Upper lobe of right lung (tissue), 1 donor: ENCODE data around the gene PIN4. TPM values are rescaled to one million over a fixed set of nuclear protein-coding genes. Genes with fewer than 3 reads are reported as not detected.
A peak's percentile ranks its signal among the peaks of the same experiment; 100 is the strongest.

Experiments
- ATAC-seq: fragments of 200-7000 bp; cut with Tn5 transposase; one replicate; pipeline ENCODE4 v1.9.1; 2020; ENCODE audit warnings: mild to moderate bottlenecking, moderate library complexity
- DNase-seq: peaks from one replicate; pipeline ENCODE4 v3.0.0-alpha.2; 2020
- H3K27ac ChIP-seq: fragments of 200-600 bp; one replicate; pipeline ENCODE4 v1.8.0; 2022
- H3K27me3 ChIP-seq: fragments of 200-600 bp; one replicate; pipeline ENCODE4 v1.8.0; 2022; ENCODE audit warnings: mild to moderate bottlenecking
- H3K36me3 ChIP-seq: fragments of 200-600 bp; one replicate; pipeline ENCODE4 v1.8.0; 2022
- H3K4me1 ChIP-seq: fragments of 200-600 bp; one replicate; pipeline ENCODE4 v1.8.0; 2022
- H3K4me3 ChIP-seq: fragments of 200-600 bp; one replicate; pipeline ENCODE4 v1.8.0; 2022; ENCODE audit warnings: mild to moderate bottlenecking
- H3K9me3 ChIP-seq: fragments of 200-600 bp; one replicate; pipeline ENCODE4 v1.8.0; 2022
- CTCF ChIP-seq: fragments of 200-600 bp; IDR thresholded peaks from one replicate; pipeline ENCODE4 v1.8.0; 2022; ENCODE audit warnings: antibody characterized with exemption
- intact Hi-C: fragments of 100-400 bp; cut with DNase I; formaldehyde crosslinking; loops from one replicate; pipeline ENCODE4 v1.11.0; 2022
- long read RNA-seq: library from polyadenylated mRNA; unstranded; transcript quantifications from one replicate; pipeline ENCODE4 v2.0.0, GENCODE V29; 2021
- total RNA-seq: library from RNA; stranded (reverse); fragmentation: NEBNext Ultra II Directional; extraction: Animal tissue kit (Norgen Biotek cat#: 25700); gene quantifications from one replicate; pipeline ENCODE4 v1.2.1, GENCODE V29; 2021
- donor health status: DM: no; HTN: yes; CAD: no; lungs with severe emphysema.

PIN4 gene
- 8.8 TPM for total RNA-seq
- long read RNA-seq, transcript PIN4-203 (4 exons, 1,321 nt): major isoform, 11 of 13 reads
- long read RNA-seq, partial matches to known transcripts: 0 of 13 reads
- long read RNA-seq, other reads (novel, unspliced or antisense): 0 of 13 reads

- DNase-seq: peak; percentile 91
- H3K9me3 ChIP-seq: no peaks in the 10 kb centered on the region
- peak within 1 kb of the TSS; percentile 72 for H3K4me3 ChIP-seq
- intact Hi-C loops: no loop called here
- no peaks in the 10 kb centered on the region for H3K36me3 ChIP-seq
- peak; percentile 99 for ATAC-seq
- no peaks in the 10 kb centered on the region for H3K4me1 ChIP-seq
- no peak for TF ChIP-seq CTCF
- peak within 1 kb of the TSS; percentile 84 for H3K27ac ChIP-seq
- H3K27me3 ChIP-seq: no peaks in the 10 kb centered on the region
Measured at GRCh38 chrX:72181178-72182125, at the start of gene PIN4. Gene PIN4, plus strand, starts transcription at chrX:72181757. Its CDS starts 29 bp downstream, at chrX:72181786.

- intact Hi-C loops: loop anchor here (10.0 kb wide), 1 partner anchor 128 kb away; no protein-coding TSS in a partner anchor
- ATAC-seq: no peak
- Histone ChIP-seq H3K4me3 (peak overlapping the region; percentile 56), H3K27me3 (no peaks in the 10 kb centered on the region), H3K9me3 (no peaks in the 10 kb centered on the region), H3K36me3 (no peaks in the 10 kb centered on the region), H3K4me1 (no peaks in the 10 kb centered on the region), H3K27ac (peak overlapping the region; percentile 30)
- no peak for TF ChIP-seq CTCF
- no peak for DNase-seq
Measured at GRCh38 chrX:72132456-72132855, 49.1 kb upstream of the PIN4 start.

- Histone ChIP-seq H3K9me3 (no peaks in the 10 kb centered on the region), H3K27ac (no peak overlapping the region), H3K27me3 (no peaks in the 10 kb centered on the region), H3K4me3 (no peak overlapping the region), H3K4me1 (no peaks in the 10 kb centered on the region), H3K36me3 (no peaks in the 10 kb centered on the region)
- no peak for TF ChIP-seq CTCF
- ATAC-seq (no peak), DNase-seq (no peak)
- intact Hi-C loops: loop anchor here (10.0 kb wide), 1 partner anchor 129 kb away; no protein-coding TSS in a partner anchor
Measured at GRCh38 chrX:72133851-72134546, 47.6 kb upstream of the PIN4 start.

GRCh38 chrX:72137846-72138495 is 43.6 kb upstream of the PIN4 start:
- Histone ChIP-seq H3K4me3 (no peak overlapping the region), H3K27me3 (no peaks in the 10 kb centered on the region), H3K36me3 (no peaks in the 10 kb centered on the region), H3K27ac (no peak overlapping the region), H3K4me1 (no peaks in the 10 kb centered on the region), H3K9me3 (no peaks in the 10 kb centered on the region)
- TF ChIP-seq CTCF: no peak
- ATAC-seq (no peak), DNase-seq (no peak)
- intact Hi-C loops: loop anchor here (10.0 kb wide), 1 partner anchor 133 kb away; no protein-coding TSS in a partner anchor

GRCh38 chrX:72139538-72139937 is 42.0 kb upstream of the PIN4 start:
- no peak for TF ChIP-seq CTCF
- ATAC-seq (no peak), DNase-seq (no peak)

More at GRCh38 chrX:72139538-72139937, 42.0 kb upstream of the PIN4 start:
- Histone ChIP-seq H3K9me3 (no peaks in the 10 kb centered on the region), H3K27ac (no peak overlapping the region), H3K36me3 (no peaks in the 10 kb centered on the region), H3K4me3 (no peak overlapping the region), H3K4me1 (no peaks in the 10 kb centered on the region), H3K27me3 (no peaks in the 10 kb centered on the region)
- intact Hi-C loops: loop anchor here (10.0 kb wide), 1 partner anchor 135 kb away; no protein-coding TSS in a partner anchor
